Panc1 (cell line): ENCODE data around the gene LETM1.

Experiments used
- POLR2AphosphoS5 ChIP-seq: IDR thresholded peaks from 2 replicates; pipeline ENCODE4 v1.6.1; 2012; ENCODE audit warnings: mild to moderate bottlenecking, low read depth, low read length, moderate library complexity
- TCF7L2 ChIP-seq: IDR thresholded peaks from 2 replicates; pipeline ENCODE4 v1.6.1; 2011; ENCODE audit warnings: mild to moderate bottlenecking, low read depth, low read length, inconsistent platforms
- TF ChIP-seq, protein P1 (sequence below): fragments of 450-650 bp; IDR thresholded peaks from 2 replicates; pipeline ENCODE4 v1.5.1; 2017; ENCODE audit warnings: mild to moderate bottlenecking

DNA sequence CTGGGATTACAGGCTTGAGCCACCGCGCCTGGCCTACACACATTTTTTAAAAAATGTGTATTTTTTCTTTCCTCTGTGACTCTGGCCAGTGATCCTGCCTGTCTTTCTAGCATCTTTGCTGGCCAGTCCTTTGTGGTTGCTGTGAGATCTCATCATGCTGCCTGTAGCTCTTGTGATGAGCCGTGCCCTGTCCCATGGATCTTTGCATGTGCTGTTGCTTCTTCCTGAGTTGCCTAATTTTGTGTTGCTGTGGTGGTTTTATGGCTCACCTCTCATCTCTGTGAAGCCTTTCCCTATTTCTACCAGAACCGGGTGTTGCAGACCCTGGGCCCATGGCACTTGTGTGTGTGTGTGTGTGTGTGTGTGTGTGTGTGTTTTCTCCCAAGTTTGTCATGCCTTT lies 23.5 kb upstream of the LETM1 start:
- TF ChIP-seq, protein P1, sequence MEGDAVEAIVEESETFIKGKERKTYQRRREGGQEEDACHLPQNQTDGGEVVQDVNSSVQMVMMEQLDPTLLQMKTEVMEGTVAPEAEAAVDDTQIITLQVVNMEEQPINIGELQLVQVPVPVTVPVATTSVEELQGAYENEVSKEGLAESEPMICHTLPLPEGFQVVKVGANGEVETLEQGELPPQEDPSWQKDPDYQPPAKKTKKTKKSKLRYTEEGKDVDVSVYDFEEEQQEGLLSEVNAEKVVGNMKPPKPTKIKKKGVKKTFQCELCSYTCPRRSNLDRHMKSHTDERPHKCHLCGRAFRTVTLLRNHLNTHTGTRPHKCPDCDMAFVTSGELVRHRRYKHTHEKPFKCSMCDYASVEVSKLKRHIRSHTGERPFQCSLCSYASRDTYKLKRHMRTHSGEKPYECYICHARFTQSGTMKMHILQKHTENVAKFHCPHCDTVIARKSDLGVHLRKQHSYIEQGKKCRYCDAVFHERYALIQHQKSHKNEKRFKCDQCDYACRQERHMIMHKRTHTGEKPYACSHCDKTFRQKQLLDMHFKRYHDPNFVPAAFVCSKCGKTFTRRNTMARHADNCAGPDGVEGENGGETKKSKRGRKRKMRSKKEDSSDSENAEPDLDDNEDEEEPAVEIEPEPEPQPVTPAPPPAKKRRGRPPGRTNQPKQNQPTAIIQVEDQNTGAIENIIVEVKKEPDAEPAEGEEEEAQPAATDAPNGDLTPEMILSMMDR = no peak
- TF ChIP-seq POLR2AphosphoS5 (no peak), TCF7L2 (no peak)
